GM23248 (cell line): ENCODE measurements around the gene STRADA.

Experiments used
- EZH2 ChIP-seq: fragments of 200-600 bp; sonication (generic); IDR thresholded peaks from 2 replicates; pipeline ENCODE4 v1.6.1; 2018; ENCODE audit warnings: antibody characterized with exemption, mild to moderate bottlenecking; ENCODE audit not compliant: insufficient read depth, poor library complexity, severe bottlenecking
- EZH2phosphoT487 ChIP-seq: fragments of 200-600 bp; sonication (generic); IDR thresholded peaks from 2 replicates; pipeline ENCODE4 v1.6.1; 2018; ENCODE audit warnings: antibody characterized with exemption, moderate library complexity, mild to moderate bottlenecking, low read depth; ENCODE audit not compliant: insufficient read depth

DNA sequence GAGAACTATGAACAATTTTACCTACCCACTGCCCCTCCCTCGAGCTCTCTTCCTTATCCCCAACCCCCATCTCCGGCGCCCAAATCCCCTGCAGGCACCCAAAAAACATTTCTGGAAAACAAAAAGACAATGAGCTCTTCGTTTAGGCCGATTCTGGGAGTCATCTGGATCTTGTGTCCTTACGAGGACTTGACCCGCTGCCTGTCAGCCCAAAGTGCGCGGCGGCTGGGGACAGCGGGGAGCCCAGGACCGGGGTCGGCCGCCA is 524 bp downstream of the STRADA start:
- TF ChIP-seq EZH2phosphoT487, result no peak
- TF ChIP-seq EZH2, result no peak
